HepG2 (cell line): ENCODE measurements around the gene JUND. TPM values are rescaled to one million over a fixed set of nuclear protein-coding genes. Genes with fewer than 3 reads are reported as not detected.
A peak's percentile ranks its signal among the peaks of the same experiment; 100 is the strongest.

ENCODE experiments used
- ARNT2 ChIP-seq: sonication (generic); formaldehyde crosslinking; IDR thresholded peaks from 2 replicates; pipeline ENCODE4 v1.8.0; 2022; ENCODE audit warnings: mild to moderate bottlenecking, low read depth, missing genetic modification reagents, moderate library complexity
- CEBPB ChIP-seq: IDR thresholded peaks from 2 replicates; pipeline ENCODE4 v1.6.1; 2011; ENCODE audit warnings: low read depth, low read length, improper control_type of control experiment, borderline replicate concordance
- HOXA3 ChIP-seq: sonication (generic); formaldehyde crosslinking; IDR thresholded peaks from 2 replicates; pipeline ENCODE4 v1.5.0; 2020; ENCODE audit warnings: missing genetic modification reagents
- NAIF1 ChIP-seq: sonication (generic); formaldehyde crosslinking; IDR thresholded peaks from 2 replicates; pipeline ENCODE4 v1.5.0; 2020; ENCODE audit warnings: mild to moderate bottlenecking, missing genetic modification reagents, borderline replicate concordance
- NR2C2 ChIP-seq: sonication (generic); formaldehyde crosslinking; IDR thresholded peaks from 2 replicates; pipeline ENCODE4 v1.4.0; 2020; ENCODE audit warnings: missing genetic modification reagents, mild to moderate bottlenecking, moderate library complexity, borderline replicate concordance
- PAXIP1 ChIP-seq: sonication (generic); formaldehyde crosslinking; conservative IDR thresholded peaks from 2 replicates; pipeline ENCODE4 v1.4.0; 2020; ENCODE audit warnings: mild to moderate bottlenecking, missing genetic modification reagents, moderate library complexity
- POGZ ChIP-seq: sonication (generic); formaldehyde crosslinking; IDR thresholded peaks from 2 replicates; pipeline ENCODE4 v1.4.0; 2020; ENCODE audit warnings: mild to moderate bottlenecking, missing genetic modification reagents
- RARA ChIP-seq: IDR thresholded peaks from 2 replicates; pipeline ENCODE4 v1.6.1; 2016; ENCODE audit warnings: missing genetic modification reagents, missing compliant biosample characterization
- RXRA ChIP-seq: sonication (generic); formaldehyde crosslinking; IDR thresholded peaks from 2 replicates; pipeline ENCODE4 v1.5.1; 2020; ENCODE audit warnings: missing genetic modification reagents
- SALL1 ChIP-seq: sonication (generic); formaldehyde crosslinking; IDR thresholded peaks from 2 replicates; pipeline ENCODE4 v1.8.0; 2022; ENCODE audit warnings: mild to moderate bottlenecking, missing genetic modification reagents
- SOX13 ChIP-seq, 3 experiments: fragments of 450-650 bp in 1 of 3; sonication (generic) in 1 of 3; formaldehyde crosslinking in 1 of 3; IDR thresholded peaks in 2 of 3; conservative IDR thresholded peaks in 1 of 3; 2 replicates each; pipeline versions ENCODE4 v1.5.0 to v1.6.1; 2016 to 2020; ENCODE audit warnings: antibody characterized with exemption in 1 of 3, mild to moderate bottlenecking in 1 of 3, missing compliant biosample characterization in 1 of 3, missing genetic modification reagents in 1 of 3, moderate library complexity in 1 of 3
- SSRP1 ChIP-seq: IDR thresholded peaks from 2 replicates; pipeline ENCODE4 v1.6.1; 2016; ENCODE audit warnings: control low read depth
- ZNF354B ChIP-seq: sonication (generic); formaldehyde crosslinking; IDR thresholded peaks from 2 replicates; pipeline ENCODE4 v1.8.0; 2022; ENCODE audit warnings: mild to moderate bottlenecking, missing genetic modification reagents
- ZNF576 ChIP-seq: sonication (generic); formaldehyde crosslinking; IDR thresholded peaks from 2 replicates; pipeline ENCODE4 v1.4.0; 2020; ENCODE audit warnings: mild to moderate bottlenecking, missing genetic modification reagents
- polyA plus RNA-seq, 8 experiments: library from polyadenylated mRNA; depleted of rRNA in 3 of 8; stranded (reverse) in 7 of 8; unstranded in 1 of 8; fragments of >200 nt; fragmentation: Illumina TruSeq in 4 of 8; extraction: Trizol in 4 of 8; gene quantifications; 2 replicates each; pipeline versions ENCODE4 v1.2.1 to v1.2.3, GENCODE V29; 2011 to 2016; ENCODE audit warnings: low read depth in 4 of 8, missing spikeins in 1 of 8, mixed read lengths in 1 of 8; ENCODE audit not compliant: insufficient read depth in 1 of 8
- total RNA-seq, 5 experiments: library from RNA; depleted of rRNA; stranded (reverse); fragments of >200 nt; fragmentation: Illumina TruSeq; extraction: Trizol; gene quantifications; 2 replicates each; pipeline ENCODE4 v1.2.3, GENCODE V29; 2016; ENCODE audit warnings: low read depth in 1 of 5
- TF ChIP-seq, protein P1 (sequence below): sonication (generic); formaldehyde crosslinking; IDR thresholded peaks from 2 replicates; pipeline ENCODE4 v1.4.0; 2020; ENCODE audit warnings: missing genetic modification reagents, borderline replicate concordance
- TF ChIP-seq, protein P2 (sequence below): sonication (generic); formaldehyde crosslinking; IDR thresholded peaks from 2 replicates; pipeline ENCODE4 v1.4.0; 2020; ENCODE audit warnings: missing genetic modification reagents, borderline replicate concordance
- TF ChIP-seq, protein P3 (sequence below): sonication (generic); formaldehyde crosslinking; IDR thresholded peaks from 2 replicates; pipeline ENCODE4 v1.5.0; 2020; ENCODE audit warnings: missing genetic modification reagents

JUND gene
- total and polyA plus RNA-seq, 2 of the 13 experiments (the other 11 are each of a cell fraction or from before 2014, with no cell fraction given) = 41.2 to 59.8 TPM

DNA sequence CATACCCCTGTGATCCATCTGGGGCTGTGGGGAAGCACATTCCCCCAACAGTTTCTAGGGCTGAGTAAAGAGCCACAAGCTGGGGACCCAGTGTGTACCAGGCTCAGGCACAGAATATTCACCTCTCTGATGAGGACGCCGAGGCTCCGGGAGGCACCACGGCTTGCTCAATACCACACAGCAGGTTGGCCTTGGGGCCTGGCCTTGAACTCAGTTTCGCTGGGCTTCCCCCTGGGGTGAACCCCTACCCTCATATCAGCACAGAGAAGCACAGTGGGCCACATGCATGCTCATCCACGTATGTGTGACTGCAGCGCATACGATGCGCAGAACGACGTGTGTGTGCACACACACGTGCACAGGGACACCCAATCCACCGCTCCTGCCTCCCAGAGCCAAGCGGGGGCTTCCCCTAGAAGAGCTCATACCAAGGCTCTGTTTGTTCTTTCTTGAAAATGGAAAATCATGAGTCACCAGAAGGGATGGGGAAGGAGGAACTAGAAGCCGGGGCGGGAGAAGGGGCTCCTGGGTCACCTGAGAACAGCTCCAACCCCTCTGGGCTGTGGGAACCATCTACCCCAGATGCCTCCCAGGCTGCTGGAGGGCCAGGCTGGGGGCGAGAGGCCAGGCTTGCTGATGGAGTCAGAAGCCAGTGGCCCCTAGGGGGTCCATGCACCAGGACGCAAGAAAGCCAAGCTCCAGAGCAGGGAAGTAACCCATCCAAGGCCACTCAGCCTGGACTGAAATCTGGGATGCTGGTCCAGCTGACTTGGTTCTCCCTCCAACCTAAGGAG is 50.3 kb downstream of the JUND start (continued):
- TF ChIP-seq NR2C2 (CRISPR knock-in tag) (peak; percentile 67; the same call in 1 of the 2 replicates), NAIF1 (CRISPR knock-in tag) (no peak), RXRA (CRISPR knock-in tag) (peak; percentile 91), RARA (CRISPR knock-in tag) (peak; percentile 91), CEBPB (peak; percentile 67; the same call in 1 of the 2 replicates), SSRP1 (CRISPR knock-in tag) (no peak), ZNF576 (CRISPR knock-in tag) (no peak), SOX13 (IDR thresholded peaks at IDR 0.05) (no peak), SOX13 (CRISPR knock-in tag; conservative IDR thresholded peaks at IDR 0.05 in 1 of 2, IDR thresholded peaks at IDR 0.05 in 1 of 2) (0 out of 4 replicates have a peak, but pooled peaks of 1 of the 2 experiments have one; percentile 15), PAXIP1 (CRISPR knock-in tag) (0 out of 2 replicates have a peak, but pooled peaks have one; percentile 31), POGZ (CRISPR knock-in tag) (no peak), HOXA3 (CRISPR knock-in tag) (0 out of 2 replicates have a peak, but pooled peaks have one; percentile 11), ZNF354B (CRISPR knock-in tag) (no peak), ARNT2 (CRISPR knock-in tag) (no peak), SALL1 (CRISPR knock-in tag) (peak; percentile 41)
- TF ChIP-seq, protein P1, sequence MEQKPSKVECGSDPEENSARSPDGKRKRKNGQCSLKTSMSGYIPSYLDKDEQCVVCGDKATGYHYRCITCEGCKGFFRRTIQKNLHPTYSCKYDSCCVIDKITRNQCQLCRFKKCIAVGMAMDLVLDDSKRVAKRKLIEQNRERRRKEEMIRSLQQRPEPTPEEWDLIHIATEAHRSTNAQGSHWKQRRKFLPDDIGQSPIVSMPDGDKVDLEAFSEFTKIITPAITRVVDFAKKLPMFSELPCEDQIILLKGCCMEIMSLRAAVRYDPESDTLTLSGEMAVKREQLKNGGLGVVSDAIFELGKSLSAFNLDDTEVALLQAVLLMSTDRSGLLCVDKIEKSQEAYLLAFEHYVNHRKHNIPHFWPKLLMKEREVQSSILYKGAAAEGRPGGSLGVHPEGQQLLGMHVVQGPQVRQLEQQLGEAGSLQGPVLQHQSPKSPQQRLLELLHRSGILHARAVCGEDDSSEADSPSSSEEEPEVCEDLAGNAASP (CRISPR knock-in tag) = peak; percentile 77; the same call in 1 of the 2 replicates
- TF ChIP-seq, protein P2, sequence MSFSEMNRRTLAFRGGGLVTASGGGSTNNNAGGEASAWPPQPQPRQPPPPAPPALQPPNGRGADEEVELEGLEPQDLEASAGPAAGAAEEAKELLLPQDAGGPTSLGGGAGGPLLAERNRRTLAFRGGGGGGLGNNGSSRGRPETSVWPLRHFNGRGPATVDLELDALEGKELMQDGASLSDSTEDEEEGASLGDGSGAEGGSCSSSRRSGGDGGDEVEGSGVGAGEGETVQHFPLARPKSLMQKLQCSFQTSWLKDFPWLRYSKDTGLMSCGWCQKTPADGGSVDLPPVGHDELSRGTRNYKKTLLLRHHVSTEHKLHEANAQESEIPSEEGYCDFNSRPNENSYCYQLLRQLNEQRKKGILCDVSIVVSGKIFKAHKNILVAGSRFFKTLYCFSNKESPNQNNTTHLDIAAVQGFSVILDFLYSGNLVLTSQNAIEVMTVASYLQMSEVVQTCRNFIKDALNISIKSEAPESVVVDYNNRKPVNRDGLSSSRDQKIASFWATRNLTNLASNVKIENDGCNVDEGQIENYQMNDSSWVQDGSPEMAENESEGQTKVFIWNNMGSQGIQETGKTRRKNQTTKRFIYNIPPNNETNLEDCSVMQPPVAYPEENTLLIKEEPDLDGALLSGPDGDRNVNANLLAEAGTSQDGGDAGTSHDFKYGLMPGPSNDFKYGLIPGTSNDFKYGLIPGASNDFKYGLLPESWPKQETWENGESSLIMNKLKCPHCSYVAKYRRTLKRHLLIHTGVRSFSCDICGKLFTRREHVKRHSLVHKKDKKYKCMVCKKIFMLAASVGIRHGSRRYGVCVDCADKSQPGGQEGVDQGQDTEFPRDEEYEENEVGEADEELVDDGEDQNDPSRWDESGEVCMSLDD (CRISPR knock-in tag) = 0 out of 2 replicates have a peak, but pooled peaks have one; percentile 39
- TF ChIP-seq, protein P3, sequence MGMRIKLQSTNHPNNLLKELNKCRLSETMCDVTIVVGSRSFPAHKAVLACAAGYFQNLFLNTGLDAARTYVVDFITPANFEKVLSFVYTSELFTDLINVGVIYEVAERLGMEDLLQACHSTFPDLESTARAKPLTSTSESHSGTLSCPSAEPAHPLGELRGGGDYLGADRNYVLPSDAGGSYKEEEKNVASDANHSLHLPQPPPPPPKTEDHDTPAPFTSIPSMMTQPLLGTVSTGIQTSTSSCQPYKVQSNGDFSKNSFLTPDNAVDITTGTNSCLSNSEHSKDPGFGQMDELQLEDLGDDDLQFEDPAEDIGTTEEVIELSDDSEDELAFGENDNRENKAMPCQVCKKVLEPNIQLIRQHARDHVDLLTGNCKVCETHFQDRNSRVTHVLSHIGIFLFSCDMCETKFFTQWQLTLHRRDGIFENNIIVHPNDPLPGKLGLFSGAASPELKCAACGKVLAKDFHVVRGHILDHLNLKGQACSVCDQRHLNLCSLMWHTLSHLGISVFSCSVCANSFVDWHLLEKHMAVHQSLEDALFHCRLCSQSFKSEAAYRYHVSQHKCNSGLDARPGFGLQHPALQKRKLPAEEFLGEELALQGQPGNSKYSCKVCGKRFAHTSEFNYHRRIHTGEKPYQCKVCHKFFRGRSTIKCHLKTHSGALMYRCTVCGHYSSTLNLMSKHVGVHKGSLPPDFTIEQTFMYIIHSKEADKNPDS (CRISPR knock-in tag) = no peak
